GM19351 (cell line): Measurements from ENCODE around the gene KLC1.

Experiments
- ATAC-seq: cut with Tn5 transposase; IDR thresholded peaks from one replicate; pipeline ENCODE4 v1.9.1; 2021; ENCODE audit warnings: mild to moderate bottlenecking, moderate library complexity; ENCODE audit not compliant: unreplicated experiment

KLC1 gene

GRCh38 chr14:103702497-103703432, 73.8 kb downstream of the KLC1 start:
- ATAC-seq: no peak

DNA sequence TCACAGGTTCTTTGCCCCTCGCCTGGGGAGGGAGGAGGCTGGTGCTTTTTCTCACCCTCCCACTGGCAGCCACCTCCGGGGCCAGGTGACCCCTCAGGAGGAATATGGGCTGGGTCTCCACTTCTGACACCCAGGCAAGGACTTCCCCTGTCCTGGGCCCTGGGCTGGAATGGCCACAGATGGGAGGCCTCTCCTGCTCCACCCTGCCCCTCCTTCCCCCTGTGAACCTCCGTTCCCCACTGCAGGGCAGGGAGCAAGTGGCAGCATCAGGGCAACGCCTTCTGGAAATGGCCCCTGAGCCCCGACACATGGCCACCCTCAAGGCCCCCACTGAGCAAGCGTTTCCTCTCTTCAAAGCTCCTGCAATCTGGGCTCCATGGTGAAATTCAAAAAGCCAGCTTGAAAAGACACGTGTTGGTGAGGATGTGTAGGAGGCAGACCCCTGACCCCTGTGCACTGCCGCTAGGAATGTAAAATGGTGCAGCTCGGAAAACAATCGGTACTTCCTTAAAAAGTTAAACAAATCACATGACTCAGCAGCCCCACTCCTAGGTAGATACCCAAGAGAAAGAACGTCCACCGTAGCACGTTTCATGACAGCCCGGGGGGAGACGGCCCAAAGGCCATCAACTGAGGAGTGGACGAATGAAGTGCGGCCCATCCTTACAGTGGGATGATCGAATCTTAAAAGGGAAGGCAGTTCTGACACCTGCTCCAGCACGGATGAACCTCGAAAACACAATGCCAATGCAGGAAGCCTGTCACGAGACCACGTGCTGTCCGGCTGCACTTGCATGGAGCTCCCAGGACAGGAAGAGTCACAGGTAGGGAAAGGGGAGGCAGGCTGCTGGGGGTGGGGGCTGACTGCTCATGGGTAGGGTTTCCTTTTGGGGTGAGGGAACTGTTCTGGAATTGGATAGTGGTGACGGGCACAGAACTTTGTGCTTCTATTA, 74.7 kb downstream of the KLC1 start:
- no peak for ATAC-seq

- no peak for ATAC-seq
Observed at GRCh38 chr14:103704708-103705107, 75.7 kb downstream of the KLC1 start.

DNA sequence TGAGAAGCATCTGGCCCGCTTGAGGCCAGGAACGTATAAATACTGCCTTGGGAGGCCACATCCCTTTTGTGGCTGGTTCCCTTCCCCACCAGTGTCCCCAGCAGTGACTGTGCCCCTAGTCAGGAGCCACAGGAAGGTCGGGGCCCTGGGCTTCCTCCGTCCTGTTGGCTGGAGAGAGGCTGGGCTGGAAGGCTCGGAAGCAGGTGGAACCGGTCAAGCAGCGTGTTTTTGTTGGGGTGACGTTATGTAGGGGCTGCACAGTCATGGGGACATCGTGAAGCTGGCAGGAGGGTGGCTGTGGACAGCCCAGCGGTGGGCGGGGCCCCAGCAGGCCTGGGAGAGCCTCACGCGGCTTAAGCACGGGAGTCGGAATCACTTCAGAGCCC, 76.1 kb downstream of the KLC1 start:
- ATAC-seq: no peak

DNA sequence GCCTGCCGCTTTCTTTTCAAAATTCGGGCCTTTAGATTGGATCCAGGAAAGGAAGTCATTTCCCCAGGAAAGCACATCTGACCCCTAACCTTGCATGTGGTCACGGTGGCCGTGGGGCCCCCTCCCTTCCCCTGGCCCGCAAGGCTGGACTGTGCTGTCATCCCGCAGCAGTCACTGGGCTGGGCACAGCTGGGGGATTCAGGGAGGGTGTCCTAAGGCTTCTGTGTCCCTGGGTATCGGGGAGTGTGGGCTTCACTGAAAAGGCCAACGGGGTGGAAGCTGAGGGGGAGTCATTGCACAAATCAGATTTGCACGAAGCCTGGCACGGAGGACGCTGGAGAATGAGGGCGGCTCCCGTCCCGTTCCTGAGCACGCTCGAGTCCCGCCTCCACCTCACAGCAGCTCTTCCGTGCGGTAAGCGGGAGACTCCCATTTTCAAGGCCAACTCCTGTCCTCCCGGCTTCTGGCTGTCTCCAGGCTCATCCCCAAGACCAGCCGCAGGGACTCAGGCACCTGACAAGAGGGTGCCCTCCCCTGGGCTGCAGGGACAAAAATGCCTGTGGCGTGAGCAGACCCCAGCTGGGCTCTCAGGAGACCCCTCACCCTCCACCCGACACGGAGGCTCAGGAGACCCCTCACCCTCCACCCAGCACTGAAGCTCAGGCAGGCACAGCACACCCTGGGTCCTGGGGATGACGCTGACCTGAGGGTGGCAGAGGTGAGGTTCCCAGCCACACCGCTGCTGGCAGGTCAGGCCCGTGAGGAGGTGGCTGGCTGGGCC, 76.7 kb downstream of the KLC1 start:
- no peak for ATAC-seq

DNA sequence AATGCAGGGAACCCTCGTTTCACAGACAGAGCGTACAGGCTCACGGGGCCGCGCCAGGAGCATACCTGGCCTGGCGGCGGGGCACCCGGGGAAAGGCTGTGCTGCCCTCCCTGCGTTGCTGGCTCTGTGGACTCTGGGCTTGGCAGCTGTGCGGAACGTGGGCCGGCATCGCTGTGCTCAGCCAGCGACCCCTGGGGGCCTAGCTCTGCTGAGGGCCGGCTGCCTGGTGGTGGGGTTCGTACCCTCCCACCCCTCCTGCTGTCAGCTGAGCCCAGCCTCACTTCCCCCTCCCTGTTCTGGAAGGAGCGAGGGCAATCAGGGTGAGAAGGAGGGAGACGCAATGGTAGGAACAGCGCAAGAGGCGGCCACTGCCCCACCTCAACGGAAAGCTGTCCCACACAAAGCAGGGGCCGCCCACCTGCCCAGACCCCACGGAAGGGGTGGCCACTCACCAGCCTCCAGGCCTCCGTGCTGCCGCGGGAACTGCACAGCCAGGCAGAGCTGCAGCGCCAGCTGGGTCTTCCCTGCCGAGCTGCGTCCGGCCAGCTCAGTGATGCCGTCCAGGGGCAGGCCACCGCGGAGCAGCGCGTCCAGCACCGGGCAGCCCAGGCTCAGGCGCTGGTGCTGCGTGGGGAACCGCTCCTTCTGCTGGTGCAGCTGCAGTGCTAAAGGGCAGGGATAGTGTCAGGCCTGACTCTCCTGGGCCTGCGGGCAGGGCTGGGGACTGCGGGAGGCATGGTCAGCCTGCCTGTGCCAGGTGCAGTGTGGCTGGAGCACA, 77.7 kb downstream of the KLC1 start:
- no peak for ATAC-seq

GRCh38 chr14:103707329-103708263, 78.6 kb downstream of the KLC1 start:
- no peak for ATAC-seq

- ATAC-seq: no peak
Observed at GRCh38 chr14:103708750-103709187, 79.8 kb downstream of the KLC1 start.

DNA sequence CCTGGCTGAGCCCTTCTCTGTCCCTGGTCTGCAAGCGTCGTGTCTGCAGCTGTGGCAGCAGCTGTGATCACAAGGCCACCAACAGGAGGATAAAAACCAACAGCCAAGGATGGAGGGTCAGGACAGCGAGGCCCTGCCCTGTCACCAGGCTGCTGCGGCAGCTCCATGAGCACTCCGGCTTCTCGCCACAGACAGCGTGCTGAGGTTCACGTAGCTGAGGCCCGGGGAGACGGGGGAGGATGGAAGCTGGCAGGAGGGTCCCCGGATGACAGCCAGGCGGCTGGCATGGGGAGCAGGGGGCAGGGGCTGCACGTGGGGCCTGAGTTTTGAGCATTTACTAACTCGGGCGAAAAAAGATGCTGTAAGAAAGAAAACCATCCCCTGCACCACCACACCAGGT, 80.8 kb downstream of the KLC1 start:
- no peak for ATAC-seq

GRCh38 chr14:103710771-103711377, 81.9 kb downstream of the KLC1 start:
- no peak for ATAC-seq

DNA sequence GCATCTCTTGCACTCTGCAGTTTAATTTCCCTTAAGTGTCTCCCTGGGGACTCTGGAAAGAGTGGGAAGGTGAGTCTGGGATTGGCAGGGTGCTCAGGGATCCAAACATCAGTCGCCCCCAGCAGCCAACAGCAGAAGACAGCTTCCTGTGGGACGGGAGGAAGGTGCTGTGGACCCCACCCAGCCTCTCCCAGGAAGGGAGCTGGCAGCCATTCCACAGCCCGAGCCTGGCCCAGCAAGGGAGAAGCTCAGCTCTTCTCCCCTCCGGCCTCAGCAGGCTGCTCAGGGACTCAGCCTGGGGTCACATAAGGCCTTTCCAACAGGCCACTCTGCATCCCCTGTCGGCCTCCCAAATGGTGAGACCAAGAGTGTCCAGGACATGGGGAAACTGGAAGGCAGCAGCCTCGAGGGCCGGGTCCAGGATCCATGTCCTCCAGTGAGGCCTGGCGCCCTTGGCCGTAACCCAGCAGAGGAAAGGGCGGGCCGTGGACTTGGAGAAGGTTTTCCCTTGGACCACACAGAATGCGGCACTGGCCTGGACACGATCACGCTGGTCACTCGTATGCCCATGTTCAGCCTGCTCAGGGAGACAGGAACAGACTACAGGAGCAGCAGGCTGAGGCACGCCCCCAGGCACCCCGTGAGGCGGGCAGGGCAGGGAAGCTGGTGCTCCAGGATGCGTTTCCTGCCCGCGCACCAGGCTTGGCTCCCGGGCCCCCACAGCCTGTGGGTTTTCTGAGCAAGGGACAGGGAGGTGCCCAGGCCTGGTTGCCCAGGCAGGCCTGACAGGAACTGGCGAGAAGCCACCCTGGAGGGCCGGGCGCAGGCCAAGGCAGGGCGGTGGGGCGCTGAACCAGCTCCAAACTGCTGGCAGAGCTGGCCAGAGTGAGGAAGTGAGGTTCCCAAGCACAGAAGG, 82.8 kb downstream of the KLC1 start:
- no peak for ATAC-seq

DNA sequence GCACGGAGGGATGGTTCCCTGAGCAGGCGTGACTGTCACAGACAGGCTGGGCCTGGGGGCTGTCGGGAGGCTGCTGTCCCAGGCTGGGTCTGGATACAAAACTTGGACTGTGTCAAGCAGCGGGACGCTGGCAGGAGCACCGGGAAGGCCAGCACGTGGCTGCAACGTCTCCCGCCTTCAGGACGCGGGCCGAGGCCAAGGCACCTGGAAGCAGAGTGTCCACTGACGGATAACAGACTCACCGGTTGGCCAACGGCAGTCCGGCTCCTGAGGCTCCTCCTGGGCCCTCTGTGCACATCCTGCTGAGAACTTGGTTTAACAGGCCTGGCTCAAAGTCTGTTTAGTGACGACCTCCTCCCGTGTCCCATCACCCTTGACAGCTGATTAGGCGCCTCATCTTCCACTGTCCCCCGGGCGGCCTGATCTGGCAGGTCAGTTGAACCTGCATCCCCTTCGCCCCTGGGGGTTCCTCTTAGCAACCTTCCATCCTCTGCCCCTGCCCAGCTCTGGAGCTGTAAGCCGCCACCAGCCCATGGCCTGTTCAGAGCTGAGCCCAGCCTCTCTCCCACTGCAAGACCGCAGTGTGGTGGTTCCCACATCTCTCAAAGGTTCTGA, 83.7 kb downstream of the KLC1 start:
- no peak for ATAC-seq

DNA sequence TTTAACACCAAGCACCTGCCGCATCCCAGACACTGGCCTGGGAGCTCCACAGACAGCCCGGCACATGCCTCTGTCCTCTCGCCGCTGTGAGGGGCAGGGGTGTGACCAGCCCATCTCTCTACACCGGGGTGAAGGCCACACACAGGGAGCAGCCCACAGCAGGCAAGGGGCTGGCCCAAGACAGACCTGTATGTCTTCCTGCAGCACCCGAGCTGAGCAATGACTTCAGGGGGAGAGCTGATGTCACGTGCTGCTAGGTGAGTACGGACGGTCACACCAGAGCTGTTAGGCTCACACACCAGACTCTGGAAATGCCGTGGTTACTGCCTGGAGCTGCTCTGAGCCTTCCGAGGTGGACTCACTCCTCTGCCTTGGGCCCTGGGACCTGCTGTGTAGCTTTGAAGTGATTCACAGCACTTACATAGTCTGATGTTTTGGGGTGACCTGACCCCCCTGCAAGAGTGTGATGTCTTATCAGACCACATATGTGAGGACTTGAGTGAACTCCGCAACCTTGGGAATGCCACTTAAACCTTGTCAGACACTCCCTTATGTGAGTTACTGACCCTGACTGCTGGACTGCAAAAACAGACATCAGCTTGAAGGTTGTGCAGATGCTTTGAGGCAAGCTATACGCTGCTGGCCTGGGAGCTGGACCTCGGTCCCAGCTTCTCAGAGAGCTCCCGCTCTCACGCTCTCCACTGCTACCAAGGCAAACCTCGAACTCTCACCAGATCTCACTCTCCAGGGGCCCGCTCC, 84.5 kb downstream of the KLC1 start:
- no peak for ATAC-seq

DNA sequence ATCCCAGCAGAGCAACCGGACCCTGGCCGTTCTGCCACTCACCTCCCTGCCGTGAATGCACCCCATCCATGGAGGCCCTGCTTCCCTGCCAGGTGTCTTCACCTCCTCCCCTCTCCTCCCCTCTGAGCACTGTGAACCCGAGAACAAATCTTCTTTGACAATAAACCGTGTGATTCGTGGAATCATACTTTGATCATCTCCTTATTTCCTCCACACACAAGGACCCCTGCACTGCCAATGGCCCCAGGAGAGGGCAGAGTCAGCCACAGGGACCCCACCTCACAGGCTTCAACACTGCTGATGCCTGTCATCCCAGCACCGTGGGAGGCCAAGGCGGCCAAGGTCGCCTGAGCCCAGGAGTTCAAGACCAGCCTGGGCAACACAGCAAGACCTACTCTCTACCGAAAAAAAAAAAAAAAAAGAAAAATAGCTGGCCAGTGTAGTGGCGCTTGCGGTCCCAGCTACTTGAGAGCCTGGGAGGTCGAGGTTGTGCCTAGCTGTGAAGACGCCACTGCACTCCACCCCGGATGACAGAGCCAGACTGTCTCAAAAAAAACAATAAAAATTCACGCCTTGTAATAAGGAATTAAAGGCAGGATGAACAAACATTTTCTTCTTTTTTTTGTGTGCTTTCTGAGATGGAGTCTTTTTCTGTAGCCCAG, 85.2 kb downstream of the KLC1 start:
- no peak for ATAC-seq

DNA sequence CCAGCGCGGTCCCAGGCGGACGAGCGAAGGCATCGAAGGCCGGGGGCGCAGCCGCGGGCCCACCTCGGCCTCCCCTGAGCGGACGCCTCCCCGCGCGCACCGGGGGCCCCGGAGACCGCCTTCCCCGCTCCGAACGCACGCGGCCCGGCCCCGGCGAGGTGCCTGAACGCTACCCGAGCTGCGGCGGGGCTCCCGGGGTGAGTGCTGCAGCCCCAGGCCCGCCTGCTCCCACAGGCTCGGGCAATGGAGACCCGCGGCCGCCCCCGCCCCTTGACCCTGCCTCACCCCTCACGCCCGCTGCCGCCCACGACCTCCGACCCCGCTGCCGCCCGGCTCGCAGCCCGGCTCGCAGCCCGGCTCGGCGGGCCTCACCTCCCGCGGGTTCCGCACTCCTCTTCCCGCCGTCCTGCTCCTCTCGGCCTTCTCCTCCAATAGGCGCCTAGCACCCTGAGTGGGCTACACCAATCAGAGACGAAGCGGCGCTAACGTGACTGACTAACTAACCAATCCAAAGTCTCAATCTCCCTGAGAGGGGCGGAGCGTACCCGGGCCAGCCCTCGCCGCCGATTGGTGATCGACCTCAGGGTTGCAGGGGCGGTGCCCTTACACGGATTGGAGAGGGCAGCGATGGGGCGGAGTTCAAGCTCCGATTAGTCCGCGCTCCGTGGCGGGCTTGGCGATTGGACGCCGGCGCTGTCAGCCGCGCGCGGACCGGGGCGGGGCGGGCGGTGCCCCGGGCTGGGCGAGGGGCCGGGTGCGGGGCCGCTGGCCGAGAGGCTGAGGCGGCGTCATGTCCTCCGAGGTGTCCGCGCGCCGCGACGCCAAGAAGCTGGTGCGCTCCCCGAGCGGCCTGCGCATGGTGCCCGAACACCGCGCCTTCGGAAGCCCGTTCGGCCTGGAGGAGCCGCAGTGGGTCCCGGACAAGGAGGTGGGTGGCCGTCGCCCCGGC, 86.3 kb downstream of the KLC1 start, which contains the start of the genes XRCC3 and ZFYVE21:
TSS of gene XRCC3 (minus strand) at position 400 of the 949 bp plus-strand sequence. CDS start 4,364 bp downstream, outside the sequence.
TSS of gene ZFYVE21 (plus strand) at position 759 of the 949 bp plus-strand sequence. CDS start at position 791, 32 bp downstream.
- ATAC-seq: peak; percentile 91
